Trophoblast cell (in vitro differentiated cells and primary cell): ENCODE results near the gene ITGB8.

Experiments
- DNase-seq, 2 donors: peaks; one replicate each; pipeline ENCODE4 v3.0.0-alpha.2; 2016
- H2AFZ ChIP-seq: 2 replicates; pipeline ENCODE4 v1.6.1; 2013; ENCODE audit warnings: low read length, moderate library complexity, mild to moderate bottlenecking; ENCODE audit not compliant: insufficient read depth, poor library complexity
- H2AK5ac ChIP-seq: 2 replicates; pipeline ENCODE4 v1.6.1; 2013; ENCODE audit warnings: mild to moderate bottlenecking, low read length
- H2BK120ac ChIP-seq: 2 replicates; pipeline ENCODE4 v1.6.1; 2013; ENCODE audit warnings: low read length, mild to moderate bottlenecking, moderate library complexity; ENCODE audit not compliant: insufficient read depth, poor library complexity
- H2BK12ac ChIP-seq: 2 replicates; pipeline ENCODE4 v1.6.1; 2013; ENCODE audit warnings: mild to moderate bottlenecking, low read length, moderate library complexity
- H2BK5ac ChIP-seq: 2 replicates; pipeline ENCODE4 v1.6.1; 2013; ENCODE audit warnings: low read length, low read depth, moderate library complexity, mild to moderate bottlenecking; ENCODE audit not compliant: poor library complexity
- H3K14ac ChIP-seq: 2 replicates; pipeline ENCODE4 v1.6.1; 2013; ENCODE audit warnings: mild to moderate bottlenecking, low read length
- H3K18ac ChIP-seq: 2 replicates; pipeline ENCODE4 v1.6.1; 2013; ENCODE audit warnings: mild to moderate bottlenecking, low read length
- H3K23ac ChIP-seq: 2 replicates; pipeline ENCODE4 v1.6.1; 2013; ENCODE audit warnings: low read length
- H3K27ac ChIP-seq: 2 replicates; pipeline ENCODE4 v1.5.1; 2013; ENCODE audit warnings: low read depth, mild to moderate bottlenecking, inconsistent platforms, low read length, moderate library complexity
- H3K27me3 ChIP-seq: 2 replicates; pipeline ENCODE4 v1.6.1; 2013; ENCODE audit warnings: inconsistent platforms, mild to moderate bottlenecking, low read length, moderate library complexity; ENCODE audit not compliant: insufficient read depth
- H3K36me3 ChIP-seq, 2 experiments: 1 replicate in 1 of 2; 2 replicates in 1 of 2; pipeline ENCODE4 v1.6.1; 2013; ENCODE audit warnings: low read length in 2 of 2, mild to moderate bottlenecking in 2 of 2, moderate library complexity in 1 of 2; ENCODE audit not compliant: insufficient read depth in 2 of 2, control insufficient read depth in 1 of 2
- H3K4ac ChIP-seq: 2 replicates; pipeline ENCODE4 v1.6.1; 2013; ENCODE audit warnings: low read depth, mild to moderate bottlenecking, low read length, moderate library complexity
- H3K4me1 ChIP-seq, 2 experiments: 1 replicate in 1 of 2; 2 replicates in 1 of 2; pipeline ENCODE4 v1.6.1; 2013; ENCODE audit warnings: low read length in 2 of 2, mild to moderate bottlenecking in 2 of 2, moderate library complexity in 1 of 2; ENCODE audit not compliant: insufficient read depth in 2 of 2, control insufficient read depth in 1 of 2
- H3K4me2 ChIP-seq: 2 replicates; pipeline ENCODE4 v1.6.1; 2013; ENCODE audit warnings: inconsistent platforms, mild to moderate bottlenecking, low read length, moderate library complexity
- H3K4me3 ChIP-seq: 2 replicates; pipeline ENCODE4 v1.5.1; 2013; ENCODE audit warnings: mild to moderate bottlenecking, low read depth, low read length, inconsistent platforms
- H3K79me1 ChIP-seq: one replicate; pipeline ENCODE4 v1.6.1; 2013; ENCODE audit warnings: low read length
- H3K79me2 ChIP-seq: 2 replicates; pipeline ENCODE4 v1.6.1; 2013; ENCODE audit warnings: low read length, mild to moderate bottlenecking; ENCODE audit not compliant: control insufficient read depth, insufficient read depth, poor library complexity
- H3K9ac ChIP-seq: 2 replicates; pipeline ENCODE4 v1.6.1; 2013; ENCODE audit warnings: mild to moderate bottlenecking, low read length
- H3K9me3 ChIP-seq: 2 replicates; pipeline ENCODE4 v1.6.1; 2013; ENCODE audit warnings: low read depth, mild to moderate bottlenecking, control low read depth, inconsistent platforms, low read length; ENCODE audit not compliant: insufficient read depth
- H4K12ac ChIP-seq: 2 replicates; pipeline ENCODE4 v1.6.1; 2013; ENCODE audit warnings: low read depth, mild to moderate bottlenecking, low read length, moderate library complexity
- H4K8ac ChIP-seq: 2 replicates; pipeline ENCODE4 v1.6.1; 2013; ENCODE audit warnings: low read depth, mild to moderate bottlenecking, low read length, moderate library complexity
- H4K91ac ChIP-seq: one replicate; pipeline ENCODE4 v1.6.1; 2013; ENCODE audit warnings: low read depth, mild to moderate bottlenecking, low read length, moderate library complexity
- WGBS: extraction: QIAGEN DNeasy Blood & Tissue Kit; methylation state at CpG from one replicate; pipeline ENCODE4 v1.1.7; 2013; ENCODE audit warnings: missing lambda C conversion rate; ENCODE audit not compliant: insufficient read length, insufficient coverage; ENCODE audit errors: extremely low coverage; 5-methylcytosine and 5-hydroxymethylcytosine counted together

Gene ITGB8

DNA sequence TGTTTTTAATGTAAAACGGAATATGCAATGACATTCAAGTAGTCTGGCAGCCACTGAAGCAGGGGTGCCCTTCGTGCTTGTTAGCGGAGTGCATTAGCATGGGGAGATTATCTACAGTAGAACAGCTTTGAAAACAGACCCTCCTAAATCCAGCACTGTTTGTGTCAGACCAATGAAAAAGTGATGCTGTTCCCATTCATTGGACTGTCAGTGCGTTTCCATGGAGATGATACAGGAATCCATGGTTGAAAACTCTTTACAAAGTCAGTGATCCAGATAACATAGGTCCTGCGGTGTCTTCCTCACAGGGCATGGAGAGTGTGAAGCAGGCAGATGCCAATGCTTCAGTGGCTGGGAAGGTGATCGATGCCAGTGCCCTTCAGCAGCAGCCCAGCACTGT is 73.6 kb downstream of the ITGB8 start:
- H3K79me2 ChIP-seq, result no peaks in the 10 kb centered on the region
- H2BK120ac ChIP-seq, result no peak overlapping the region
- no peak overlapping the region for H4K91ac ChIP-seq
- H4K8ac ChIP-seq, result no peak overlapping the region
- H4K12ac ChIP-seq, result no peak overlapping the region
- no peak overlapping the region for H2AFZ ChIP-seq
- no peak overlapping the region for H3K4me3 ChIP-seq
- peak overlapping the region; percentile 27 for H3K9ac ChIP-seq
- no peaks in the 10 kb centered on the region for H3K9me3 ChIP-seq
- H3K4me1 ChIP-seq, result peaks cover 0 to 7% of the 10 kb centered on the region in 2 experiments
- no peaks in the 10 kb centered on the region for H3K27me3 ChIP-seq
- no peak overlapping the region for H2BK5ac ChIP-seq
- WGBS, result no CpG with 5 or more reads among the region's 6 CpGs
- no peak overlapping the region for H3K23ac ChIP-seq
- H3K4ac ChIP-seq, result no peak overlapping the region
- no peaks in the 10 kb centered on the region for H3K79me1 ChIP-seq
- no peaks in the 10 kb centered on the region for H3K36me3 ChIP-seq
- no peak overlapping the region for H3K4me2 ChIP-seq
- H3K18ac ChIP-seq, result no peak overlapping the region
- no peak overlapping the region for H2BK12ac ChIP-seq
- no peak overlapping the region for H2AK5ac ChIP-seq
- no peak for DNase-seq
- no peak overlapping the region for H3K14ac ChIP-seq
- no peak overlapping the region for H3K27ac ChIP-seq

DNA sequence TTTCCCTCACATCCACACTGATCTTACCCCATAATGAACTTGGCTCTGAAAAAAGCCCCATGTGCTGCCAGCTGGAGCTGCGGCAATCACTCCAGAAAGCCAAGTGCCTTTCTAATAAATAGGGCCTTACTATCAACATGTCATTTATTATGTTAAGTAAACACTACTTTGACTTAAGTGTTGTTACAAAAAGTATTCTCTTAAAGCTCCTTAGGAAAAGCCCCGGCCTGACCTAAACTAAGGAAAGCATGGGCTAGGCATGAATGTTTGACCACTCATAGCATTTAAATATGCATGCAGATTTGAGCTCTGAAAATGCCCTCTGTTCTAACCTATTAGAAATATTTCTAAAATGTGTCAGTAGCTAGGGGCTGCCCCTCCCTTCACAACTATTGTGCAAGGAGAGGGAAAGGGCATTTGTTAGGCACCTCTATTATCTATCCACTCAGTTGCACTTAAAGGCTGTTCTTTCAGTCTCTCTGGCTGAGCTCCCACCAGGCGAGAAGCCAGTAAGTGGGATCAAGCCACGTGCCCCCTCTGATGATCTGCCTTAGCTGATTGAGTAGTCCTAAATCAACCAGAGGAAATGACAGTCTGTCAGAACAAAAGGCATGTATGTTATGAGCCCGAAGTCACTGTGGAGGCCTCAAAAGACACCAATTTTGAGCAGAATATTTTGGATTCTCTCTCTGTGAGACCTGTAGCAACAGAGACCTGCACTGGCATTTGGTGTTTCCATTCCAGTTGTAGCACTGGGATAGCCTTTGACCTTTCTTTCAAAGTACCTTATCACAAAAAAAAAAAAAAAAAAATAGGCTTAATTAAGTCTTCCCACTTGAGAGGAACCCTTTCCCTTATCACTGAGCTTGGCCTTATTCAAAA is 77.1 kb downstream of the ITGB8 start:
- no peak overlapping the region for H3K18ac ChIP-seq
- no peak overlapping the region for H2AK5ac ChIP-seq
- no peak overlapping the region for H4K12ac ChIP-seq
- no peaks in the 10 kb centered on the region for H3K9me3 ChIP-seq
- H3K4ac ChIP-seq, result no peak overlapping the region
- H3K9ac ChIP-seq, result no peak overlapping the region
- H2AFZ ChIP-seq, result no peak overlapping the region
- no peak overlapping the region for H2BK12ac ChIP-seq
- H4K91ac ChIP-seq, result no peak overlapping the region
- H4K8ac ChIP-seq, result no peak overlapping the region
- H3K36me3 ChIP-seq, result no peaks in the 10 kb centered on the region
- no peaks in the 10 kb centered on the region for H3K27me3 ChIP-seq
- no peak overlapping the region for H2BK5ac ChIP-seq
- peaks cover 0 to 7% of the 10 kb centered on the region in 2 experiments for H3K4me1 ChIP-seq
- H3K4me2 ChIP-seq, result no peak overlapping the region
- H3K4me3 ChIP-seq, result no peak overlapping the region
- no CpG with 5 or more reads among the region's 5 CpGs for WGBS
- H3K27ac ChIP-seq, result peak overlapping the region; percentile 14
- H3K23ac ChIP-seq, result no peak overlapping the region
- no peak overlapping the region for H2BK120ac ChIP-seq
- no peaks in the 10 kb centered on the region for H3K79me2 ChIP-seq
- H3K14ac ChIP-seq, result no peak overlapping the region
- H3K79me1 ChIP-seq, result no peaks in the 10 kb centered on the region
- DNase-seq, result peak; percentile 81 to 92

- no peaks in the 10 kb centered on the region for H3K79me1 ChIP-seq
- H3K9ac ChIP-seq, result no peak overlapping the region
- DNase-seq, result peak; percentile 53 to 84
- H3K4me3 ChIP-seq, result no peak overlapping the region
- no peak overlapping the region for H3K14ac ChIP-seq
- H3K9me3 ChIP-seq, result no peaks in the 10 kb centered on the region
- H2AK5ac ChIP-seq, result no peak overlapping the region
- no peak overlapping the region for H2BK120ac ChIP-seq
- no peak overlapping the region for H2BK12ac ChIP-seq
- no peak overlapping the region for H3K18ac ChIP-seq
- no peak overlapping the region for H3K27ac ChIP-seq
- H3K79me2 ChIP-seq, result no peaks in the 10 kb centered on the region
- no peak overlapping the region for H2BK5ac ChIP-seq
- H4K12ac ChIP-seq, result no peak overlapping the region
- peaks cover 0 to 7% of the 10 kb centered on the region in 2 experiments for H3K4me1 ChIP-seq
- no peak overlapping the region for H3K4ac ChIP-seq
- no peak overlapping the region for H4K8ac ChIP-seq
- no CpG with 5 or more reads among the region's 2 CpGs for WGBS
- H4K91ac ChIP-seq, result no peak overlapping the region
- no peaks in the 10 kb centered on the region for H3K27me3 ChIP-seq
- no peaks in the 10 kb centered on the region for H3K36me3 ChIP-seq
- H3K4me2 ChIP-seq, result no peak overlapping the region
- H3K23ac ChIP-seq, result no peak overlapping the region
- H2AFZ ChIP-seq, result no peak overlapping the region
Measured at GRCh38 chr7:20408467-20408826, 77.7 kb downstream of the ITGB8 start.

DNA sequence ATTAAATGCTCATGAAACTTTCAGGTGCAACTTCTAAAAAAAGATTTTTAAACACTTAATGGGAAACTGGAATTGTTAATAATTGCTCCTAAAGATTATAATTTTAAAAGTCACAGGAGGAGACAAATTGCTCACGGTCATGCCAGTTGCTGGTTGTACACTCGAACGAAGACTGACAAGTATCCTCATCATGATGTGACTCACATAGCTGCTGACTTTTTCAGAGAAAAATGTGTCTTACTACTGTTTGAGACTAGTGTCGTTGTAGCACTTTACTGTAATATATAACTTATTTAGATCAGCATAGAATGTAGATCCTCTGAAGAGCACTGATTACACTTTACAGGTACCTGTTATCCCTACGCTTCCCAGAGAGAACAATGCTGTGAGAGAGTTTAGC is 79.3 kb downstream of the ITGB8 start:
- Histone ChIP-seq H3K4ac (no peak overlapping the region), H3K4me1 (peaks cover 0 to 7% of the 10 kb centered on the region in 2 experiments), H4K8ac (no peak overlapping the region), H3K4me3 (no peak overlapping the region), H3K14ac (no peak overlapping the region), H3K23ac (no peak overlapping the region), H2BK12ac (no peak overlapping the region), H3K9me3 (no peaks in the 10 kb centered on the region), H2BK120ac (no peak overlapping the region), H3K9ac (no peak overlapping the region), H2AK5ac (no peak overlapping the region), H2AFZ (no peak overlapping the region), H3K27me3 (no peaks in the 10 kb centered on the region), H3K4me2 (no peak overlapping the region), H2BK5ac (no peak overlapping the region), H4K12ac (no peak overlapping the region), H3K79me2 (no peaks in the 10 kb centered on the region), H3K27ac (no peak overlapping the region), H3K79me1 (no peaks in the 10 kb centered on the region), H3K36me3 (no peaks in the 10 kb centered on the region), H3K18ac (no peak overlapping the region), H4K91ac (no peak overlapping the region)
- peak; percentile 9 to 63 for DNase-seq
- no CpG with 5 or more reads among the region's 5 CpGs for WGBS
